Epithelial cell of esophagus (primary cell): ENCODE data around the gene CDON.
A peak's percentile ranks its signal among the peaks of the same experiment; 100 is the strongest.

Experiments
- DNase-seq: peaks from one replicate; pipeline ENCODE4 v3.0.0; 2010; ENCODE audit warnings: low read depth
- H3K4me3 ChIP-seq: 2 replicates; pipeline ENCODE4 v1.5.1; 2011; ENCODE audit warnings: mild to moderate bottlenecking, low read length, control low read depth
- CTCF ChIP-seq: IDR thresholded peaks from 2 replicates; pipeline ENCODE4 v1.5.1; 2011; ENCODE audit warnings: low read depth, mild to moderate bottlenecking, low read length, control low read depth, inconsistent platforms; ENCODE audit not compliant: insufficient read depth; ENCODE audit errors: missing control alignments

CDON gene

GRCh38 chr11:126011754-126012153 is 50.9 kb downstream of the CDON start:
- H3K4me3 ChIP-seq: no peak overlapping the region
- no peak for DNase-seq
- TF ChIP-seq CTCF: no peak

- no peak for TF ChIP-seq CTCF
- H3K4me3 ChIP-seq: no peak overlapping the region
- DNase-seq: peak; percentile 6
These were observed 51.4 kb downstream of the CDON start for GRCh38 chr11:126011265-126011664.

GRCh38 chr11:126008956-126009355 is 53.7 kb downstream of the CDON start:
- DNase-seq: no peak
- TF ChIP-seq CTCF: no peak
- no peak overlapping the region for H3K4me3 ChIP-seq

- no peak for TF ChIP-seq CTCF
- H3K4me3 ChIP-seq: no peak overlapping the region
- peak; percentile 67 for DNase-seq
These were observed 55.4 kb downstream of the CDON start for GRCh38 chr11:126007238-126007637.

- DNase-seq: no peak
- H3K4me3 ChIP-seq: no peak overlapping the region
- TF ChIP-seq CTCF: no peak
These were observed 56.6 kb downstream of the CDON start for GRCh38 chr11:126006068-126006467.

- H3K4me3 ChIP-seq: no peak overlapping the region
- DNase-seq: no peak
- TF ChIP-seq CTCF: no peak
These were observed 60.5 kb downstream of the CDON start for GRCh38 chr11:126002181-126002580.

GRCh38 chr11:125999234-125999880 is 63.3 kb downstream of the CDON start:
- H3K4me3 ChIP-seq: no peak overlapping the region
- TF ChIP-seq CTCF: no peak
- DNase-seq: no peak
